Heart left ventricle (tissue), 16 donors: ENCODE measurements around the gene IRX1. TPM values are rescaled to one million over a fixed set of nuclear protein-coding genes. Genes with fewer than 3 reads are reported as not detected.

Source experiments
- ATAC-seq, 4 donors: fragments of 200-7000 bp; cut with Tn5 transposase; one replicate each; pipeline ENCODE4 v1.9.1; 2020 to 2022; ENCODE audit warnings: moderate library complexity in 4 of 4, mild to moderate bottlenecking in 3 of 4, moderate number of reproducible peaks in 1 of 4
- DNase-seq, 5 donors: peaks; one replicate each; pipeline ENCODE4 v3.0.0-alpha.2; 2020
- H3K27ac ChIP-seq, 12 donors: fragments of 200-600 bp; sonication (generic) in 4 of 12; one replicate each; pipeline versions ENCODE4 v1.5.0 to v1.8.0; 2016 to 2022; ENCODE audit warnings: mild to moderate bottlenecking in 2 of 12
- H3K27me3 ChIP-seq, 9 donors: fragments of 200-600 bp; sonication (generic) in 2 of 9; one replicate each; pipeline versions ENCODE4 v1.5.1 to v1.8.0; 2016 to 2022; ENCODE audit warnings: mild to moderate bottlenecking in 3 of 9
- H3K36me3 ChIP-seq, 9 donors: fragments of 200-600 bp; sonication (generic) in 2 of 9; one replicate each; pipeline versions ENCODE4 v1.5.0 to v1.8.0; 2018 to 2022; ENCODE audit warnings: mild to moderate bottlenecking in 2 of 9
- H3K4me1 ChIP-seq, 12 donors: fragments of 200-600 bp; sonication (generic) in 4 of 12; one replicate each; pipeline versions ENCODE4 v1.5.0 to v1.8.0; 2016 to 2022; ENCODE audit warnings: mild to moderate bottlenecking in 3 of 12
- H3K4me3 ChIP-seq, 12 donors: fragments of 200-600 bp; sonication (generic) in 4 of 12; one replicate each; pipeline versions ENCODE4 v1.5.0 to v1.8.0; 2017 to 2022; ENCODE audit warnings: mild to moderate bottlenecking in 9 of 12, moderate library complexity in 4 of 12
- H3K9me3 ChIP-seq, 12 donors: fragments of 200-600 bp; sonication (generic) in 4 of 12; one replicate each; pipeline versions ENCODE4 v1.5.0 to v1.8.0; 2016 to 2022; ENCODE audit warnings: mild to moderate bottlenecking in 1 of 12
- POLR2A ChIP-seq, 2 donors: fragments of 450-650 bp; IDR thresholded peaks; one replicate each; pipeline ENCODE4 v1.6.1; 2017; ENCODE audit warnings: antibody characterized with exemption in 2 of 2, mild to moderate bottlenecking in 2 of 2, moderate library complexity in 2 of 2
- WGBS, 4 donors: extraction: QIAGEN DNeasy Blood & Tissue Kit in 2 of 4; methylation state at CpG; one replicate each; pipeline versions ENCODE4 v1.1.5 to v1.1.7; 2013 to 2018; 5-methylcytosine and 5-hydroxymethylcytosine counted together
- intact Hi-C, 10 donors: fragments of 100-400 bp; cut with DNase I; formaldehyde crosslinking; loops; one replicate each; pipeline versions ENCODE4 v1.11.1 to v1.14.2; 2022
- polyA plus RNA-seq, 2 donors: library from polyadenylated mRNA; stranded (reverse); fragments of 200-250 nt; gene quantifications; one replicate each; pipeline ENCODE4 v1.2.3, GENCODE V29; 2013
- total RNA-seq, 9 donors: library from RNA; depleted of rRNA in 2 of 9; stranded (reverse); fragments of >200 nt in 2 of 9; fragmentation: NEBNext Ultra II Directional in 3 of 9; extraction: Animal tissue kit (Norgen Biotek cat#: 25700) in 3 of 9; gene quantifications; one replicate each; pipeline versions ENCODE4 v1.1.0 to v1.2.4, GENCODE V29; 2016 to 2023
- TF ChIP-seq, protein P1 (sequence below), 12 donors: fragments of 200-600 bp; sonication (generic) in 4 of 12; IDR thresholded peaks; one replicate each; pipeline versions ENCODE4 v1.5.0 to v1.8.0; 2018 to 2022; ENCODE audit warnings: antibody characterized with exemption in 12 of 12, mild to moderate bottlenecking in 5 of 12
- donor health status: ischemic (EF 13 %, LVEDD 7.1; RV severe dilation, severe dysfunction).
- donor health status: healthy with polysubstance abuse.
- donor health status: DM: no; HTN: yes; CAD: no.
- donor health status: DM: no; HTN: no; CAD: no.
- donor health status: ischemic (EF 25% LVEDD 6.9; RV normal size, moderate dysfunction).
- donor health status: ischemic (EF 25% LVEDD 5.7; RV mildly dilated, moderate dysfunction).
- donor health status: healthy.
- donor health status: DM: yes; HTN: yes; CAD: no.
- donor health status: ischemic (EF 35%, LVEDD 5.7; RV mildly dilated, moderate dysfunction).
- donor health status: nonischemic (EF 11% LVEDD 7.7; RV severe dilation, severe dysfunction).
- donor health status: DM: yes; HTN: yes; CAD: no.
- donor health status: PGD.
- donor health status: ischemic (EF 29% LVEDD 5.4; RV normal size, mild dysfunction).
- donor health status: nonischemic (EF 23%, LVEDD 6.1; RV moderate dilation, normal function).

Gene IRX1
- total and polyA plus RNA-seq, 11 donors = 0.15 to 1.5 (median 0.34) TPM; not detected in 1

DNA sequence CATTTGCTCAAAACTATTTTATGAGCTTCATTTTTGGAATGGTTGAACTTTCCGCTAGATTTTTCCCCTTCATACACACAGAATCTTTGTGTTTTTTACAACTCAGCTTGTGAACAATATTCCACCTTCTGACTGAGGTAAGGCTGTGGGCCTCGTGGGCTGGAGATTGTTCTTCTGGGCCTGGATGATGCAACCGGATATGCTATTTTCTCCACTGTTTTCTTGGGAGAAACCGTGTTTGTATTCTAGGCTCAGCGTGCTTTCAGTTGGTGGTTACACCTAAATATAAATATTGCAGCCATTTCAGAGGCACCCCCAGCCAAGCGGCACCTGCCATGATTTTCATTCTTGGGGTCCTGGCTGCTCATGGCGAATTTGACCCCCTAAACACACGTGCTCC lies 55.2 kb downstream of the IRX1 start:
- Histone ChIP-seq H3K36me3 (no peaks in the 10 kb centered on the region), H3K27me3 (peaks cover 0 to 15% (median 0%) of the 10 kb centered on the region in 9 donors), H3K4me1 (no peaks in the 10 kb centered on the region), H3K4me3 (no peak overlapping the region), H3K27ac (no peak overlapping the region), H3K9me3 (no peaks in the 10 kb centered on the region)
- 79 to 89% (median 84%) methylated on average over 8 of the region's 8 CpGs for WGBS, 4 donors
- intact Hi-C loops = no loop called here
- ATAC-seq (no peak), DNase-seq (no peak)
- TF ChIP-seq POLR2A (IDR thresholded peaks at IDR 0.05) = no peak
- TF ChIP-seq, protein P1, sequence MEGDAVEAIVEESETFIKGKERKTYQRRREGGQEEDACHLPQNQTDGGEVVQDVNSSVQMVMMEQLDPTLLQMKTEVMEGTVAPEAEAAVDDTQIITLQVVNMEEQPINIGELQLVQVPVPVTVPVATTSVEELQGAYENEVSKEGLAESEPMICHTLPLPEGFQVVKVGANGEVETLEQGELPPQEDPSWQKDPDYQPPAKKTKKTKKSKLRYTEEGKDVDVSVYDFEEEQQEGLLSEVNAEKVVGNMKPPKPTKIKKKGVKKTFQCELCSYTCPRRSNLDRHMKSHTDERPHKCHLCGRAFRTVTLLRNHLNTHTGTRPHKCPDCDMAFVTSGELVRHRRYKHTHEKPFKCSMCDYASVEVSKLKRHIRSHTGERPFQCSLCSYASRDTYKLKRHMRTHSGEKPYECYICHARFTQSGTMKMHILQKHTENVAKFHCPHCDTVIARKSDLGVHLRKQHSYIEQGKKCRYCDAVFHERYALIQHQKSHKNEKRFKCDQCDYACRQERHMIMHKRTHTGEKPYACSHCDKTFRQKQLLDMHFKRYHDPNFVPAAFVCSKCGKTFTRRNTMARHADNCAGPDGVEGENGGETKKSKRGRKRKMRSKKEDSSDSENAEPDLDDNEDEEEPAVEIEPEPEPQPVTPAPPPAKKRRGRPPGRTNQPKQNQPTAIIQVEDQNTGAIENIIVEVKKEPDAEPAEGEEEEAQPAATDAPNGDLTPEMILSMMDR (IDR thresholded peaks at IDR 0.05) = no peak
